GM12892 (cell line): ENCODE results near the gene PIGU.

Experiments
- POLR2A ChIP-seq: IDR thresholded peaks from 2 replicates; pipeline ENCODE4 v1.6.1; 2011; ENCODE audit warnings: low read depth, low read length, control low read depth
- POLR2AphosphoS5 ChIP-seq: IDR thresholded peaks from 2 replicates; pipeline ENCODE4 v1.6.1; 2011; ENCODE audit warnings: low read depth, low read length, control low read depth

GRCh38 chr20:34532756-34533155 is 144.1 kb downstream of the PIGU start:
- no peak for TF ChIP-seq POLR2A
- TF ChIP-seq POLR2AphosphoS5: no peak
